Measurements from ENCODE around the gene CEP97.
"Not testable (repeated sequence)": the region's sequence is repeated elsewhere in the genome, so short reads cannot be mapped to it uniquely, and the experiment has no call there.

The CEP97 gene

GRCh38 chr3:101758224-101758623 is 33.8 kb downstream of the CEP97 start:
- no peak for ATAC-seq
- no peak for TF ChIP-seq ISL1 (CRISPR knock-in tag; IDR thresholded peaks at IDR 0.05)
- TF ChIP-seq TSHZ2 (CRISPR knock-in tag; IDR thresholded peaks at IDR 0.05) = no peak
- TF ChIP-seq ZFP3 (CRISPR knock-in tag; IDR thresholded peaks at IDR 0.05) = no peak
- TF ChIP-seq ESRRG (CRISPR knock-in tag; IDR thresholded peaks at IDR 0.05) = no peak
- TF ChIP-seq BACH2 (CRISPR knock-in tag; IDR thresholded peaks at IDR 0.05; ENCODE audit: borderline replicate concordance) = no peak

GRCh38 chr3:101762041-101762646 is 37.7 kb downstream of the CEP97 start:
- no peak for ATAC-seq
- TF ChIP-seq ESRRG (CRISPR knock-in tag; IDR thresholded peaks at IDR 0.05) (no peak), POU6F1 (CRISPR knock-in tag; IDR thresholded peaks at IDR 0.05; ENCODE audit: borderline replicate concordance, low read depth) (no peak), CREB5 (CRISPR knock-in tag; IDR thresholded peaks at IDR 0.05; ENCODE audit: low read depth) (no peak), ZNF70 (CRISPR knock-in tag; IDR thresholded peaks at IDR 0.05) (no peak), ZNF8 (CRISPR knock-in tag; IDR thresholded peaks at IDR 0.05) (no peak), BACH2 (CRISPR knock-in tag; IDR thresholded peaks at IDR 0.05; ENCODE audit: borderline replicate concordance) (no peak), ZFP30 (CRISPR knock-in tag; IDR thresholded peaks at IDR 0.05) (no peak), ISL1 (CRISPR knock-in tag; IDR thresholded peaks at IDR 0.05) (no peak), OSR1 (CRISPR knock-in tag; IDR thresholded peaks at IDR 0.05) (no peak), SNAI2 (CRISPR knock-in tag; IDR thresholded peaks at IDR 0.05) (no peak), ZC3H10 (CRISPR knock-in tag; IDR thresholded peaks at IDR 0.05) (no peak), ARNTL (CRISPR knock-in tag; IDR thresholded peaks at IDR 0.05; ENCODE audit: borderline replicate concordance, low read depth) (no peak), GLIS3 (CRISPR knock-in tag; IDR thresholded peaks at IDR 0.05) (no peak), RARB (CRISPR knock-in tag; IDR thresholded peaks at IDR 0.05) (no peak), PPARA (CRISPR knock-in tag; IDR thresholded peaks at IDR 0.05; ENCODE audit: borderline replicate concordance) (no peak), ZFP3 (CRISPR knock-in tag; IDR thresholded peaks at IDR 0.05) (no peak), PATZ1 (CRISPR knock-in tag; IDR thresholded peaks at IDR 0.05; ENCODE audit: borderline replicate concordance) (no peak), TOX (CRISPR knock-in tag; IDR thresholded peaks at IDR 0.05; ENCODE audit: borderline replicate concordance) (no peak), ZNF565 (CRISPR knock-in tag; conservative IDR thresholded peaks at IDR 0.05; ENCODE audit: low read depth) (no peak), TCF4 (CRISPR knock-in tag; IDR thresholded peaks at IDR 0.05; ENCODE audit: borderline replicate concordance) (no peak)

- ATAC-seq = not testable (repeated sequence)
Measured at GRCh38 chr3:101777745-101778281, 53.4 kb downstream of the CEP97 start.
